Ecto neural progenitor cell (in vitro differentiated cells): ENCODE data around the gene IKBIP.
"Not testable (repeated sequence)": the region's sequence is repeated elsewhere in the genome, so short reads cannot be mapped to it uniquely, and the experiment has no call there.

ENCODE experiments used
- DNase-seq: peaks from one replicate; pipeline ENCODE4 v3.0.0-alpha.2; 2018; ENCODE audit warnings: low spot score

The IKBIP gene

GRCh38 chr12:98576795-98577194, 67.8 kb downstream of the IKBIP start:
- not testable (repeated sequence) for DNase-seq

GRCh38 chr12:98575013-98575412, 69.6 kb downstream of the IKBIP start:
- no peak for DNase-seq
